Measurements from ENCODE around the gene GMIP.

Gene GMIP

DNA sequence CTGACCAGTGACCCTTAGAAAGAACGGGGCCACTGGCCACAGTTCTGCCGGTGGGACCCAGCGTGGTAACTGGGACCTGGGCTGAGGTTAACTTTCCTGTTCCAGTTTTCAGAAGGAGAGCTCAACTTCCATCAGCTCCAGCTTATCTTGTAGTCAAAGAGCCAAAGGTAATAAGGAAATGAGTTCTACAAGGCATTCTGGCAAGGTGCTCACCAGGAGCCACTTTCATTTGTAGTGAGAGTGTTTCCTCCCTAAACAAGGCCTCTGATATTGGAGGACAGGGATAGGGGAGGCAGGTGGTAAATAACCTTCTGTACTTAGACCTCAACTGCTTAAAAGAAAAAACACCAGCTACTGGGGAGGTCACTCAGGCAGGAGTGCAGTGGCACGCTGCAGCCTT lies 63.0 kb downstream of the GMIP start:
- no peak for DNase-seq (ENCODE audit: extremely low spot score)
- CTCF ChIA-PET: interaction anchor here (1.1 to 3.0 kb wide), 5 partner anchors 12 to 48 kb away, joined by 3 to 8 read pairs (median 5); no protein-coding TSS in a partner anchor
- TF ChIP-seq, protein P1, sequence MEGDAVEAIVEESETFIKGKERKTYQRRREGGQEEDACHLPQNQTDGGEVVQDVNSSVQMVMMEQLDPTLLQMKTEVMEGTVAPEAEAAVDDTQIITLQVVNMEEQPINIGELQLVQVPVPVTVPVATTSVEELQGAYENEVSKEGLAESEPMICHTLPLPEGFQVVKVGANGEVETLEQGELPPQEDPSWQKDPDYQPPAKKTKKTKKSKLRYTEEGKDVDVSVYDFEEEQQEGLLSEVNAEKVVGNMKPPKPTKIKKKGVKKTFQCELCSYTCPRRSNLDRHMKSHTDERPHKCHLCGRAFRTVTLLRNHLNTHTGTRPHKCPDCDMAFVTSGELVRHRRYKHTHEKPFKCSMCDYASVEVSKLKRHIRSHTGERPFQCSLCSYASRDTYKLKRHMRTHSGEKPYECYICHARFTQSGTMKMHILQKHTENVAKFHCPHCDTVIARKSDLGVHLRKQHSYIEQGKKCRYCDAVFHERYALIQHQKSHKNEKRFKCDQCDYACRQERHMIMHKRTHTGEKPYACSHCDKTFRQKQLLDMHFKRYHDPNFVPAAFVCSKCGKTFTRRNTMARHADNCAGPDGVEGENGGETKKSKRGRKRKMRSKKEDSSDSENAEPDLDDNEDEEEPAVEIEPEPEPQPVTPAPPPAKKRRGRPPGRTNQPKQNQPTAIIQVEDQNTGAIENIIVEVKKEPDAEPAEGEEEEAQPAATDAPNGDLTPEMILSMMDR (IDR thresholded peaks at IDR 0.05; ENCODE audit: control extremely low read depth, extremely low read depth, low read depth, missing control alignments): no peak
- POLR2A ChIA-PET: interaction anchor here (0.6 kb wide), 1 partner anchor 190 kb away, joined by 3 read pairs; no protein-coding TSS in a partner anchor

DNA sequence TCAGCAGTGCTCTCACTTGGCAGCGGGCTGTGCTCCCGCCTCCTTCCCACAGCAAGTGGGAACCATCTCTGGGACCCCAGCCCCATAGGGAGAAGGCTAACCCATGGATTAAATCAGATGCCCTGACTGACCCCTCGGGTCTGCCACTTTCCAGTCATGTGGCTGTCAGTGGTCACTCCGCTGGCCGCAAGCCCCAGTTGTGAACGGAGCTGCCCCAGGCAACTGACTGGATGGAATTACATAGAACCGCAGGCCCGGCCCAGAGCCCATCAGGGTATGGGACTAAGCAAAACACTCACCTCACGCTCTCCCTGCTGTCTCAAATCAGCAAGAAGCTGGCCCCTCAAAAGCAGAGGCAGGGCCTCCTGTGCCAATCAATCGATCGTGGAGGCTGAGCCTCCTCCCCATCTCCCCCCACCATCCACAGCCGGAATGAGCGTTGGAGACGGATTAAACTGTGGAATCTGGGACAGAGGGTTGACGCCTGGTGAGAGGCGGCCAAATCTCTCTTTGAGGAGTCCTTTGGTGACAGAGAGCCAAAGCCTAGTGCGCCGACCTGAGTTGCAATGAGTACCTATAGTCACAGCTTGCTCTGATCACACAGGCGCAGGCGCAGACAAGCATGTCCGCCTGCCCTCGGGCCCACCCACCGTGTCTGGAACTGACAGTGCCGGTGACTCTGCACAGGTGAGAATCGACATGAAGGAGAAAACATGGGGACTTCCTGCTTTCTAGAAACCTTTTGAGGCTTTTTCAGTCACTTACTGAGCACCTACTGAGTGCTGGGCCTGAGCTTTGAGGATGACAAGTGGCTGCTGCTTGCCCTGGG lies 63.7 kb downstream of the GMIP start:
- ChIA-PET CTCF (interaction anchor here (1.1 to 3.0 kb wide), 4 partner anchors 12 to 48 kb away, joined by 3 to 8 read pairs (median 5); no protein-coding TSS in a partner anchor), POLR2A (interaction anchor here (0.6 kb wide), 1 partner anchor 189 kb away, joined by 3 read pairs; no protein-coding TSS in a partner anchor)
- TF ChIP-seq, protein P1 (IDR thresholded peaks at IDR 0.05; ENCODE audit: control extremely low read depth, extremely low read depth, low read depth, missing control alignments): no peak
- no peak for DNase-seq (ENCODE audit: extremely low spot score)
